HG02763 (cell line): ENCODE data around the gene ABLIM1.
"Not testable (repeated sequence)": the region's sequence is repeated elsewhere in the genome, so short reads cannot be mapped to it uniquely, and the experiment has no call there.

Experiments used
- ATAC-seq: cut with Tn5 transposase; IDR thresholded peaks from one replicate; pipeline ENCODE4 v1.9.1; 2021; ENCODE audit warnings: mild to moderate bottlenecking, moderate library complexity; ENCODE audit not compliant: unreplicated experiment

ABLIM1 gene

GRCh38 chr10:114658175-114658574, at the start of gene ABLIM1:
Gene ABLIM1, minus strand, starts transcription at chr10:114658275. Its CDS starts 75 bp downstream, at chr10:114658200.
- no peak for ATAC-seq

DNA sequence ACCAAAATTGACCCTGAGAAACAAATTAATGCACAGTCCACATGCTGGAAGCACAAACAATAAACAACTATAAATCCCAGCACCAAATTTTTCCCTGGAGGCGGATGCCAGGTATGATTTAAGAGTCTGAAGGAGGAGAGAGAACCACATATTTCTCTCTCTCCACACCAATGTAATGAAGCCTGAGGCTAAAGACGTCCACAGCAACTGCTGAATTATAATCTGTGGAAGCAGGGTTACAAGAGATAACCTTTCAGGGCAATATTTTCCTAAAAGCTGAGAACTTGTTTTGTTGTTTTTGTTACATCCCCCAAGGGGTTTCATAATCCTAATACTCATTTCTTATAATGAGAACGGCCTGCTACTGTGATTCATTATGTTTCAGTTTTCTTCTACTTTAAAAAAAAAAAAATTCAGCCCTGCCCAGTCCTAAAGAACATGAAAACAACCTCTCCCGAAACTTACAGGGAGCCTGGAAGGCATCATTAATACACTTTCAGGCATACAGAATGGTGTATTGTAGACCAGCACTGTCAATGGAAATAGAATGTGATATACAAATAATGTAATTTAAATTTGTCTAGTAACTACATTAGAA, 48.5 kb upstream of the ABLIM1 start:
- no peak for ATAC-seq

DNA sequence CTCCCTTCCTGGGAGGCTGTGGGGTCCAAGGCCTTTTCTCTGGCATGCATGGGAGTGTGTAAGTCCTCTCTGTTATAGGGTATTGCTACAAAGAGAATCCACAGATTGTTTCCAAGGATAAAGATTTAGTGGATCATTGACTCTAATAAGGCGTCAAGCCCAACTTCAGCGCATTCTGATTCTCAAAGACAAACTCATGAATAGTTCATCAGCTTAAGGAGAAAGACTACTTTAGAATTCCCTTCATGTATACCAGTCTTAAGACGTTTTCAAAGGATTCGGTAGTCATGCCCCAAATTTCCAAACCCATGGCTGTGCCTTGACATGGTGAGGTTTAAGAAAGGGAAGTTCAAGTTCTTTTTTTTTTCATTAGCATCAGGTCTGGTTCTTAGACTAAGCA, 46.6 kb upstream of the ABLIM1 start:
- ATAC-seq: no peak

DNA sequence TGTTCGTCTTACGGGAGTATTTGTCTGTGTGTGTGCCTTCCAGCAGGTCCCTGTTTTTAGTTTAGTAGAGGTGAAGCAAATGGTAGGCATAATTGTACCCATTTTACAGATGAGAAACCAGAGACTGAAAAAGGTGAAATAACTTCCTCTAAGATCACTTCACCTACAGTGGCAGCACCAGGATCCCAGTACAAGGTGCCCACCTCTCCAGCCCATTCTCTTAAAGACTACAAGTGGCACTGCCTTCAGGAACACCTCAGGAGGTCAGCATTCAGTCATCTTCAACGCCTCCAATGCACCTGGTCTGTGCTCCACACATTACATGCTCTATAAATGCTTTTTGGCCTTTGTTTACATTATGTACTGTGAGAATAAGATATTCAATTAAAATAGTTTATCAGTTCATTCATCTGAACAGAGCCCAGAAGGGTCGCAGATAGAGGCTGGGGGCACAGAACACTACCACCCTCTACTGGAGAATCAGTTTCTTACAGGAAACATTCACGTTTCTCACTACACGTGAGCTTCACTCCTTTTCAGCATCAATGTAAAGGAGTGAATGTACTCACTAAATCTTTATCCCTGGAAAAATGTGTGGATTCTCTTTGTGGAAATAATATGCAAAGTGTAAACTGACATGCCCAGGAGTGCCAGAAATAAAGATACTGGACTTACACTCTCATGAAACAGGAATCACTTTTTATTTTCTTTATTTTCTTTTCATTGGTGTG, 45.5 kb upstream of the ABLIM1 start:
- no peak for ATAC-seq

DNA sequence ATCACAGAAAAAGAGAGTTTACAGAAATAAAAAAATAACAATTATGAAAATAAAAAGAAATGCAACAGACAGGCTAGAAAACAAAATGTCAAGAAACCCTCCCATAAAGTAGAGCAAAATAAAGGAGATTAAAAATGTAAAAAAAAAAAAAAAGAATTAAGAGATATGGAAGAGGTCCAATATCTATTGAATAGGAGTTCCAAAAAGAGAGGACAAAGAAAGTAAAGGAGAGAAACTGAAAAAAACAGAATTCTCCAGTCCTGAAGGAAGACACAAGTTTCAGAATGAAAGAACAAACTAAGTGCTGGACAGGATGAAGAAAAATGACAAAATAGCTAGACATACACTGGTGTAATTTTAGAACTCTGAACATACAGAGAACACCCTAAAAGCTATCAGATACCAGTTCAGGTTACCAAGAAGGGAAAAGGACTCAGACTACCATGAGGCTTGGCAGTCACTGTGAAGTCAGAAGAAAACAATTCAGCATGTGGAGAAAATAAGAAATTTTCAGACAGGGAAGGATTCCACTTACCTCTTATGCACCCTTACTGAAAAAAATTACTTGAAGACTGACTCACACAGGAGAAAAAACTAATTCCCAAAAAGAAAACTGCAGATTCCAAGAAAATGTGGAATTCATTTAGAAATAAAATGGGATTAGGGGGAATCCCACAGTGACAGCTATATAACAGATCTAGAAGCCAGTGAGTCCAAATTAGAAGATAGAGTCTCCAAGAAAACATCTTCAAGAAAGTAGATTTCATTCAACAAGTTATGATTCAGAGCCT, 40.4 kb upstream of the ABLIM1 start:
- ATAC-seq: no peak

DNA sequence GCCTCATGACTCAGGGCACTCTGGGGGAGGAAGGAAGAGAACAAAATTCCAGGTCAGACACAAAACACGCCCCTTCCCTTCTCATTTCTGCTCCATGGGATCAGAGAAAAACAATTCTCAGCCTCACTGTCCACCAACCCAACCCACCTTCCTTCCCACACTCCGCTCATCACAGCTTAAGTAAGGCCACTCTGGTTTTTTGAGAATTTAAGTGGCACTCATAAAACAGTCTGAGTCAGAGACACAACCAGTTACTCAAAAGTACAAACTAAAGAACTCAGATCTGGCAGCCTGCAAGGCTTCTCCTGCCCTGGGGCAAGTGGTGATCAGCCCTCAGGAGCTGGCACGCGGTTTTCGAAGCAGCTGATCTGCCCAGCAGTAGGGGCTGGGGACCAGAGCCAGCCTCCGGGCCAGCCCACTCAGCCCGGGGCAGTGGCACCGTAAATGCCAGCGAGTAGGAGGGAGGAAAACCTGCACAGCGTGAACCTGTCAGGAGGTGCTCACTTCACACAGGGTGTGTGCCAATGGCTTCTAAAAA, 39.1 kb upstream of the ABLIM1 start:
- ATAC-seq: no peak

DNA sequence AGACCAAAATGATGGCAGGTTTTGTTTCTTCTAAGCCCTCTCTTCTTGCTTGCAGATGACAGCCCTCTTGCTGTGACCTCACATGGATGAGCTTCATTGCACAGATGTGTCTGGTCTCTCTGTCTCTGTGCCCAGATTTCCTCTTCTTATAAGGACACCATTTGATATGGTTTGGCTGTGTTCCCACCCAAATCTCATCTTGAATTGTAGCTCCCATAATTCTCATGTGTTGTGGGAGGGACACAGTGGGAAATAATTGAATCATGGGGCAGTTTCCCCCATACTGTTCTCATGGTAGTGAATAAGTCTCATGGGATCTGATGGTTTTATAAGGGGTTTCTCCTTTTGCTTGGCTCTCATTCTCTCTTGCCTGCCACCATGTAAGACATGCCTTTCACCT, 38.2 kb upstream of the ABLIM1 start:
- not testable (repeated sequence) for ATAC-seq

- no peak for ATAC-seq
Observed at GRCh38 chr10:114694752-114695151, 36.7 kb upstream of the ABLIM1 start.

DNA sequence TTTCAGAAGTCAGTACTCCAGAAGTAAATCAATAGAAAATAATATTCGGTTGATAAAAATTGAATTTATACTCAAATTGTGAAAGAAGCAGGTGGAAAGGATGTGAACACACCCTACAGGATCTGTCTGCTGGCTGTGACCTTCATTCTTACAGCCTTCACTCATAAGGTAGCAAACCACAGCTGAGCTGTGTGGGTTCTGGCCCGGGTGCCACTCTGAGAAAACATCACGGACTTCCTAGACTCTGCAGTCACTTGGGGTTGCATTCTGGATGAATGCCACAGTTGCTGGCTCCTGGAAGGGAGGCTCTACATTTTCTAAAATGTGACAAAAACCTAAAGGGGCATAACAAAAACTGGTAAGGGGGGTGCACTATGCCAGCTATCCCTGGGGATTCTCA, 36.0 kb upstream of the ABLIM1 start:
- ATAC-seq: no peak

DNA sequence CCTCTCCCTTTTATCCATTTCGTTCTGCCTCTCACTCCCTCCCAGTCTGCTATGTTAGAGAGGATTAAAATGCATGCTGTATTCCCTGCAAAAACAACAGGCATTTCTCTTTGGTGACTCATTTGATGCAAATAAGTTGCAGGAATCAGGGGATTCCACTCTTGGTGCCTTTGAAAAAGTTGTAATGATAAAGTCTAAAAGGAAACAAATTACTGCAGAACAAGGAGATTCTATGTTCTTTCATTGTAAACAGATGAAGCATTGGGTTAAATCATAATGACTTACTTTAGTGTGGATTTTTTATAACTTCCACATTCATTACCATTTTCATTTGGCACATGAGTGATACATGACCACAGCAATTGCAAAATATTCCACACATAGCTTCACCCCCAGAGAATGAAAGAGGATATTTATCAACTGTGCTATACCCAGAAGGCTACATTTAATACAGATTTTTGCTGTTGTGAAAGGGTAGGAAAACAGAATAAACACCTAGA, 33.4 kb upstream of the ABLIM1 start:
- ATAC-seq: no peak

- ATAC-seq: no peak
Observed at GRCh38 chr10:114688786-114689185, 30.7 kb upstream of the ABLIM1 start.

GRCh38 chr10:114687459-114687858, 29.4 kb upstream of the ABLIM1 start:
- ATAC-seq: no peak

- ATAC-seq: no peak
Observed at GRCh38 chr10:114686013-114686412, 27.9 kb upstream of the ABLIM1 start.

- ATAC-seq: no peak
Observed at GRCh38 chr10:114685456-114685855, 27.4 kb upstream of the ABLIM1 start.

DNA sequence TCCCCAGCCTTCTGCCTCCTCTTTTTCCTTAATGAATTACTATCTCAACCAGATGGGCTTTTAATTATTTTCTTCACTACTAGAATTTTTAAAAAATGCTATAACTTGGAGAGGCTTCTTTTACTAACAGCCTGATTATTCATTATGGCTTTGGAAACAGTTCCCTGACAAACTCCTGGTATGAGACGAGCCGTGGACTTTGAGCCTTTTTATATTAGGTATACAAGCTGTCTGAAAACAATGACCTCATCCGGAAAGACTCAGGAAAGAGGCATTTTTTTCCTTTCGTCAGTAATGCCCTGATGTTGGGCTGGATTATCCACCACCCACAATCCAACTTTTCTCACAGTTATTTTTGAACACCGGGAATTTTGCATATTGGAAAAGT, 26.7 kb upstream of the ABLIM1 start:
- no peak for ATAC-seq

- no peak for ATAC-seq
Observed at GRCh38 chr10:114684084-114684821, 26.2 kb upstream of the ABLIM1 start.

GRCh38 chr10:114683593-114683992, 25.5 kb upstream of the ABLIM1 start:
- ATAC-seq: no peak

DNA sequence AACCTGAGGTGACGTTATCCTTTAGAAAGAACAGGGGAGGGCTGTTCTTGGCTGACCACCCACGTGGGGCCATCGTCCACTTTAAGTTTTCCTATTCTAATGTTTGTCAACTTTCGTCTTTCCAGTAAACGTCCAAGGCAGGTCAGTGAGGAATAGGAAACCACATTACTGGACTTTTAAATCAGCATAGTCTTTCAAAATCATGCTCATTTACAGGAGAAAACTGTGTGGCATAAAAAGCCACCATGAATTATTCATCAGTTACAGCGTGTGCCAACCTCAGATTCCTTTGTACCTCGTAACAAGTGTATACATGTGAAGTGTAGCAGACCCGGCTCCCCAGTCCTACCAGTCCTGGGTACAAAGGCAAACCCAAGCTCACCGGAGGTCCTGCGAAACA, 25.1 kb upstream of the ABLIM1 start:
- ATAC-seq: no peak

GRCh38 chr10:114682532-114682931, 24.5 kb upstream of the ABLIM1 start:
- ATAC-seq: no peak

DNA sequence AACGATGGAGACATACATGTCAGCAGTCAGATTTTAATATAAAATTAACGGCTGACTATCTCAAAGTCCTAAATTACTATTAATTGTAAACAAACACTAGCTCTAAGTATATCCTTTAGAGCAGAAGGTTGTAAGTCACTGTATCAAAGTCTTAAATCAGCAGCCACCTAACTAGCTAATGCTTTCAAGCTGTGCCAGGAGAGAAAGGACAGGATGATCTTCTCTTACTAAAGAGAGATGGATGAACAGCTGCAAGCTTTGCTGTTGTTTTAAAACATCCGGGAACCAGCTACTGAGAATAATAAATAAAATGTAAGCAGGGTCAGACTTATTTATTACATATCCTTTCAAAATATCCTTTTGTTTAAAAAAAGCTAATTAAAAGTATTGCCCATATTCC, 24.0 kb upstream of the ABLIM1 start:
- ATAC-seq: no peak

DNA sequence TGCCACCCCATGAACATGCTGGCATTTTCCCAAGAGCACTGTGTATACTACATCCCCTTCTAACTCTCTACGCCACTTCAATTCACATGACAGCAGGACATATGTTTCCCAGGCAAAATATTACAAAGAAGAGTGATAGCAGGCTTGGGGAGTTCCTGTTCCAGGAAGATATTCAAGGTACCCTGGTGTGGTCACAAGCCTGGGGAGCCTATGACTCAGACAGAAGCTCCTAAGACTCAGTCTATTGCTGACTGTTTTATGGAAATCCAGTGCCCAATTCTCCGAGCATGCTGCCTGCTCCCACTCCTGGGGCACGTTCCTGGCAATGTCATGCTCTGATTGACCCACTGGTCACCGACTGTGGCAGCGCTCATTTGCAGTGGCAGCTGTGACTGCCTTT, 23.5 kb upstream of the ABLIM1 start:
- no peak for ATAC-seq
